ENCODE measurements around the gene GRIK3. TPM values are rescaled to one million over a fixed set of nuclear protein-coding genes. Genes with fewer than 3 reads are reported as not detected.

Gene GRIK3
- total RNA-seq, 2 experiments from 2014 or later, result 16.3 to 55.0 TPM

DNA sequence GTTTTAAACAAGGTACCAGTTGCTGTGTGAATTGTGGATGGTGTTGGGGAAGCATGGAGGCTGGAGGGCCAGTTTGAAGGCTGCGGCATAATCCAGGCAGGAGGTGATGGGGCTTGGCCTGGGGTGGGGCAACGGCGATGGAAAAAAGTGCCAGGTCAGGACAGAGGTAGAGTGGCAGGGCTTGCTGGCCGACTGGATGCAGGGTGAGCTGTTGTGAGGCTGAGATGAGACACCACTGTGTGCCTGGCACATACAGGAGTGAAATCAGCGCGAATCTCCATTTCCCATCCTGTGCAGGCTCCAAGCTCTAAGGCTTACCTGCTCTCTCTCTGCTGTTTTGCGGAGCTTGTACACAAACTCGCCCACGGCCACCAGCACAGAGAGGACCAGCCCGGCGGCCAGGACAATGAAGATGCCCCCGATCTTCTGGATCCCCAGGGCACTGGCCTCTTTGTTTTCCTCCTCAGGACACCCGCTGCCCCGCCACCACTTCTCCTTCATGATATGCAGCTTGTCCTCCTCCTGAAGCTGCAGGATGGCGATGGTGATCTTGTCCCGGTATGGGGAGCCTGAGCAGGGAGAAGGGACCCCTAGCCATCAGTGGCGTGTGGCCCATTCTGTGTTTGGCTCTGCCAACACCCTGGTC lies 229.5 kb downstream of the GRIK3 start:
- Histone ChIP-seq H3K79me2 (ENCODE audit: insufficient read depth, low read depth, low read length) (no peaks in the 10 kb centered on the region), H3K9me3 (ENCODE audit: low read length) (no peaks in the 10 kb centered on the region), H3K4me2 (ENCODE audit: low read length) (no peak overlapping the region), H4K20me1 (ENCODE audit: insufficient read depth, low read length) (no peaks in the 10 kb centered on the region), H3K27ac (ENCODE audit: low read depth, low read length, poor library complexity, severe bottlenecking) (no peak overlapping the region), H2AFZ (ENCODE audit: low read length) (no peak overlapping the region), H3K36me3 (ENCODE audit: insufficient read depth, low read length) (peaks cover 16% of the 10 kb centered on the region; the same call in 1 of the 2 replicates), H3K4me3 (ENCODE audit: low read depth, low read length, poor library complexity, severe bottlenecking) (no peak overlapping the region), H3K4me1 (ENCODE audit: insufficient read depth, low read length, poor library complexity, severe bottlenecking) (no peaks in the 10 kb centered on the region), H3K9me2 (ENCODE audit: insufficient read depth, low read length) (no peaks in the 10 kb centered on the region)
- intact Hi-C loops (cut with micrococcal nuclease; ENCODE audit: unreplicated experiment), result no loop called here
- no peak for DNase-seq (ENCODE audit: low spot score)
- CTCF ChIA-PET (ENCODE audit: unreplicated experiment), result no interaction called here
- no TSS peak for BruUV-seq (replicated peaks)
- POLR2A ChIA-PET, result no interaction called here
- TF ChIP-seq, protein P1, sequence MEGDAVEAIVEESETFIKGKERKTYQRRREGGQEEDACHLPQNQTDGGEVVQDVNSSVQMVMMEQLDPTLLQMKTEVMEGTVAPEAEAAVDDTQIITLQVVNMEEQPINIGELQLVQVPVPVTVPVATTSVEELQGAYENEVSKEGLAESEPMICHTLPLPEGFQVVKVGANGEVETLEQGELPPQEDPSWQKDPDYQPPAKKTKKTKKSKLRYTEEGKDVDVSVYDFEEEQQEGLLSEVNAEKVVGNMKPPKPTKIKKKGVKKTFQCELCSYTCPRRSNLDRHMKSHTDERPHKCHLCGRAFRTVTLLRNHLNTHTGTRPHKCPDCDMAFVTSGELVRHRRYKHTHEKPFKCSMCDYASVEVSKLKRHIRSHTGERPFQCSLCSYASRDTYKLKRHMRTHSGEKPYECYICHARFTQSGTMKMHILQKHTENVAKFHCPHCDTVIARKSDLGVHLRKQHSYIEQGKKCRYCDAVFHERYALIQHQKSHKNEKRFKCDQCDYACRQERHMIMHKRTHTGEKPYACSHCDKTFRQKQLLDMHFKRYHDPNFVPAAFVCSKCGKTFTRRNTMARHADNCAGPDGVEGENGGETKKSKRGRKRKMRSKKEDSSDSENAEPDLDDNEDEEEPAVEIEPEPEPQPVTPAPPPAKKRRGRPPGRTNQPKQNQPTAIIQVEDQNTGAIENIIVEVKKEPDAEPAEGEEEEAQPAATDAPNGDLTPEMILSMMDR (conservative IDR thresholded peaks at IDR 0.05; ENCODE audit: low read length), result no peak
- no peak for TF ChIP-seq EZH2phosphoT487 (IDR thresholded peaks at IDR 0.05; ENCODE audit: borderline replicate concordance, low read depth, low read length)

DNA sequence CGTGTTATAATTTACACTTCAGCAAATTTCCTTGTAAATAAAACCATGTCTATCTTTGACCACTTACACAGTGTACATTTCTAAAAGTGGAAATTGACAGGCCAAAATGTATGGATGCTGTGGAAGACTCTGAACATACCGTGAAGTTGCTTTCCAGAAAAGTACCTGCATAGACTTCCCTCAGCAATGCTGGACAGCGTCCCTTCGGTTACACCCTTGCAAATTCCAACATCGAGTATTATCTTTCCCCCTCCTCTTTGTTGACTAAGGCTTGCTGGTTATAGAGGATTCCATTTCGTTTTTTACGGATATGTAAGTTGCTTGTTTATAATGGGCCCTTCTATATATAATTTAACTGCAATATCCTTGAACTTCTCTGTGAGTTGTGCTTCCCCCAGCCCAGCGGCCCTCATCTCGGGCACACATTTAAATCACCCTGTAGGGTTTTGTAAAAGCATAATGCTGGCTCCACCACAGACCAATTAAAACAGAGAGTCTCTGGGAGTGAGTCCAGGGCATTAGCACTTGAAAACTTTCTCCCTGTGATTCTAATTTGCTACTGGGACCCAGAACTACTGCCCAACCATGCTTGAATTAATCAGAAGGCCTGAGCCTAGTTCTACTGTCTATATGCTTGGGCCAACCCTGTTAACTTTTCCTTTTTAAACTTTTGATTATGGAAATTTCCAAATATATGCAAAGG lies 230.3 kb downstream of the GRIK3 start:
- no peaks in the 10 kb centered on the region for H3K9me3 ChIP-seq (ENCODE audit: low read length)
- H3K36me3 ChIP-seq (ENCODE audit: insufficient read depth, low read length), result peaks cover 16% of the 10 kb centered on the region; the same call in 1 of the 2 replicates
- no peaks in the 10 kb centered on the region for H3K79me2 ChIP-seq (ENCODE audit: insufficient read depth, low read depth, low read length)
- BruUV-seq (replicated peaks), result TSS peak; percentile 51
- no peak overlapping the region for H3K4me2 ChIP-seq (ENCODE audit: low read length)
- no peaks in the 10 kb centered on the region for H3K9me2 ChIP-seq (ENCODE audit: insufficient read depth, low read length)
- no peak overlapping the region for H2AFZ ChIP-seq (ENCODE audit: low read length)
- TF ChIP-seq EZH2phosphoT487 (IDR thresholded peaks at IDR 0.05; ENCODE audit: borderline replicate concordance, low read depth, low read length), result no peak
- TF ChIP-seq, protein P1 (conservative IDR thresholded peaks at IDR 0.05; ENCODE audit: low read length), result no peak
- no peak for DNase-seq (ENCODE audit: low spot score)
- intact Hi-C loops (cut with micrococcal nuclease; ENCODE audit: unreplicated experiment), result no loop called here
- H4K20me1 ChIP-seq (ENCODE audit: insufficient read depth, low read length), result no peaks in the 10 kb centered on the region
- ChIA-PET CTCF (ENCODE audit: unreplicated experiment) (no interaction called here), POLR2A (interaction anchor here (0.6 kb wide), 1 partner anchor 138 kb away, joined by 3 read pairs; no protein-coding TSS in a partner anchor)
- H3K27ac ChIP-seq (ENCODE audit: low read depth, low read length, poor library complexity, severe bottlenecking), result no peak overlapping the region
- no peaks in the 10 kb centered on the region for H3K4me1 ChIP-seq (ENCODE audit: insufficient read depth, low read length, poor library complexity, severe bottlenecking)
- H3K4me3 ChIP-seq (ENCODE audit: low read depth, low read length, poor library complexity, severe bottlenecking), result no peak overlapping the region

DNA sequence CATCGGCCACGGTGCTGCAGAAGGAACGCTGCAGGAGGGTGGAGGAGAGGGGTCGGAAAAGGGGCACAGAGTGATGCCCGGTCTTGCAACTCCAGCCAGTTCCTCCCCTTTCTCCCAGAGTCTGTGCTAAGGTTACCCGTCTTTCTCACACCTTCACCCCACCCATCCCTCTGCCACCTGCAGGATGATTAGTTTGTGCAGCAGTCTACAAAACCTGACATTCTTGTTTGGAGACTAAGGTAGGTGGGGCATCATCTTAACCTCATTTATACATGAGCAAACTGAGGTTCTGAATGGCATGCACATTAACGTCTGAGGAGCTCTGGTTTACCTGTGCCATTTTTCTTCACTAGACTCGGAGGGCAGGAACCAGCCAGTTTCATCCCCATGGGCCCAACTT lies 232.3 kb downstream of the GRIK3 start:
- DNase-seq (ENCODE audit: low spot score), result no peak
- no TSS peak for BruUV-seq (replicated peaks)
- Histone ChIP-seq H3K9me3 (ENCODE audit: low read length) (no peaks in the 10 kb centered on the region), H3K4me2 (ENCODE audit: low read length) (no peak overlapping the region), H3K79me2 (ENCODE audit: insufficient read depth, low read depth, low read length) (no peaks in the 10 kb centered on the region), H3K36me3 (ENCODE audit: insufficient read depth, low read length) (peaks cover 16% of the 10 kb centered on the region; the same call in 1 of the 2 replicates), H4K20me1 (ENCODE audit: insufficient read depth, low read length) (no peaks in the 10 kb centered on the region), H3K27ac (ENCODE audit: low read depth, low read length, poor library complexity, severe bottlenecking) (no peak overlapping the region), H2AFZ (ENCODE audit: low read length) (no peak overlapping the region), H3K9me2 (ENCODE audit: insufficient read depth, low read length) (no peaks in the 10 kb centered on the region), H3K4me1 (ENCODE audit: insufficient read depth, low read length, poor library complexity, severe bottlenecking) (no peaks in the 10 kb centered on the region), H3K4me3 (ENCODE audit: low read depth, low read length, poor library complexity, severe bottlenecking) (no peak overlapping the region)
- POLR2A ChIA-PET, result no interaction called here
- CTCF ChIA-PET (ENCODE audit: unreplicated experiment), result no interaction called here
- intact Hi-C loops (cut with micrococcal nuclease; ENCODE audit: unreplicated experiment), result no loop called here
- TF ChIP-seq, protein P1 (conservative IDR thresholded peaks at IDR 0.05; ENCODE audit: low read length), result no peak
- TF ChIP-seq EZH2phosphoT487 (IDR thresholded peaks at IDR 0.05; ENCODE audit: borderline replicate concordance, low read depth, low read length), result no peak

Measured in OCI-LY7 (cell line).